Measurements from ENCODE around the gene LRIT3. TPM values are rescaled to one million over a fixed set of nuclear protein-coding genes. Genes with fewer than 3 reads are reported as not detected.
A peak's percentile ranks its signal among the peaks of the same experiment; 100 is the strongest.
"Not testable (repeated sequence)": the region's sequence is repeated elsewhere in the genome, so short reads cannot be mapped to it uniquely, and the experiment has no call there.

The LRIT3 gene
- total RNA-seq, 8 experiments from 2014 or later, result 0.11 to 0.36 (median 0.21) TPM

GRCh38 chr4:109816894-109817293, 31.0 kb upstream of the LRIT3 start:
- 62 to 100% (median 83%) methylated on average over 1 of the region's 1 CpG for WGBS, 10 experiments
- H3K27ac ChIP-seq, result no peak overlapping the region
- ATAC-seq (replicated peaks in 6 of 8), result no peak
- peaks cover 10 to 11% of the 10 kb centered on the region in 2 donors for H3K4me1 ChIP-seq (replicated peaks in 1 of 2)
- peak overlapping the region; percentile 59 to 97 (median 70) for H3K4me3 ChIP-seq
- in situ Hi-C loops (cut with MboI; ENCODE audit: low pct_unique_long_range_greater_than_20kb in 2 of 9, low sequenced_read_pairs in 9 of 9, unreplicated experiment in 9 of 9), result loop anchor here in 3 of 9 experiments (25.0 kb wide), 2 partner anchors 280 to 380 kb away; partner anchors contain the start of gene SEC24B (in 2 of the 3)

GRCh38 chr4:109818268-109818667, 29.6 kb upstream of the LRIT3 start:
- in situ Hi-C loops (cut with MboI; ENCODE audit: low pct_unique_long_range_greater_than_20kb in 2 of 9, low sequenced_read_pairs in 9 of 9, unreplicated experiment in 9 of 9), result loop anchor here in 3 of 9 experiments (25.0 kb wide), 2 partner anchors 281 to 381 kb away; partner anchors contain the start of gene SEC24B (in 2 of the 3)
- 80 to 100% (median 98%) methylated on average over 1 to 4 of the region's 4 CpGs; no CpG with 5 or more reads in 2 of the 10 experiments for WGBS, 10 experiments

GRCh38 chr4:109820563-109820962, 27.3 kb upstream of the LRIT3 start:
- no peak overlapping the region for H3K27ac ChIP-seq
- peak in 2 of 8 experiments; percentile 3 to 68 for ATAC-seq (replicated peaks in 6 of 8)
- in situ Hi-C loops (cut with MboI; ENCODE audit: low pct_unique_long_range_greater_than_20kb in 2 of 9, low sequenced_read_pairs in 9 of 9, unreplicated experiment in 9 of 9), result loop anchor here in 3 of 9 experiments (25.0 kb wide), 2 partner anchors 283 to 383 kb away; partner anchors contain the start of gene SEC24B (in 2 of the 3)
- 0 to 95% (median 77%) methylated on average over 1 to 2 of the region's 2 CpGs for WGBS, 10 experiments
- no peak overlapping the region for H3K4me3 ChIP-seq
- peaks cover 5 to 9% of the 10 kb centered on the region in 2 donors for H3K4me1 ChIP-seq (replicated peaks in 1 of 2)

More at GRCh38 chr4:109818268-109818667, 29.6 kb upstream of the LRIT3 start:
- Histone ChIP-seq H3K4me1 (replicated peaks in 1 of 2) (peaks cover 10 to 11% of the 10 kb centered on the region in 2 donors), H3K4me3 (no peak overlapping the region), H3K27ac (no peak overlapping the region)
- ATAC-seq (replicated peaks in 6 of 8), result no peak

GRCh38 chr4:109821185-109821584, 26.7 kb upstream of the LRIT3 start:
- Histone ChIP-seq H3K4me1 (replicated peaks in 1 of 2) (peaks cover 5 to 9% of the 10 kb centered on the region in 2 donors), H3K27ac (no peak overlapping the region), H3K4me3 (no peak overlapping the region)
- no peak for ATAC-seq (replicated peaks in 6 of 8)
- in situ Hi-C loops (cut with MboI; ENCODE audit: low pct_unique_long_range_greater_than_20kb in 2 of 9, low sequenced_read_pairs in 9 of 9, unreplicated experiment in 9 of 9), result loop anchor here in 3 of 9 experiments (25.0 kb wide), 2 partner anchors 284 to 384 kb away; partner anchors contain the start of gene SEC24B (in 2 of the 3)
- WGBS, 10 experiments, result 36 to 100% (median 85%) methylated on average over 1 to 2 of the region's 2 CpGs; no CpG with 5 or more reads in 2 of the 10 experiments

- Histone ChIP-seq H3K27ac (no peak overlapping the region), H3K4me1 (replicated peaks in 1 of 2) (no peaks in the 10 kb centered on the region), H3K4me3 (no peak overlapping the region)
- peak in 3 of 8 experiments; percentile 20 to 48 (median 47) for ATAC-seq (replicated peaks in 6 of 8)
- in situ Hi-C loops (cut with MboI; ENCODE audit: low pct_unique_long_range_greater_than_20kb in 2 of 9, low sequenced_read_pairs in 9 of 9, unreplicated experiment in 9 of 9), result loop anchor here in 1 of 9 experiments (25.0 kb wide), 1 partner anchor 136 kb away; no protein-coding TSS in a partner anchor
Observed at GRCh38 chr4:109826719-109827118, 21.2 kb upstream of the LRIT3 start.

- no peaks in the 10 kb centered on the region for H3K4me1 ChIP-seq (replicated peaks in 1 of 2)
- no peak for ATAC-seq (replicated peaks in 6 of 8)
- in situ Hi-C loops (cut with MboI; ENCODE audit: low pct_unique_long_range_greater_than_20kb in 2 of 9, low sequenced_read_pairs in 9 of 9, unreplicated experiment in 9 of 9), result loop anchor here in 1 of 9 experiments (25.0 kb wide), 1 partner anchor 135 kb away; no protein-coding TSS in a partner anchor
- WGBS, 10 experiments, result 88 to 100% (median 97%) methylated on average over 1 to 2 of the region's 2 CpGs; no CpG with 5 or more reads in 2 of the 10 experiments
- H3K27ac ChIP-seq, result no peak within 1 kb of the TSS
- H3K4me3 ChIP-seq, result no peak within 1 kb of the TSS
Observed at GRCh38 chr4:109827672-109828071, 20.2 kb upstream of the LRIT3 start, which contains the start of gene RRH. Gene RRH, plus strand, starts transcription at chr4:109827972. Its CDS starts 56 bp downstream, at chr4:109828028.

- Histone ChIP-seq H3K4me3 (no peak overlapping the region), H3K27ac (no peak overlapping the region), H3K4me1 (replicated peaks in 1 of 2) (no peaks in the 10 kb centered on the region)
- no peak for ATAC-seq (replicated peaks in 6 of 8)
- in situ Hi-C loops (cut with MboI; ENCODE audit: low pct_unique_long_range_greater_than_20kb in 2 of 9, low sequenced_read_pairs in 9 of 9, unreplicated experiment in 9 of 9), result loop anchor here in 2 of 9 experiments (10.0 to 25.0 kb wide), 2 partner anchors 129 to 409 kb away; no protein-coding TSS in a partner anchor
- WGBS, 10 experiments, result 90 to 100% (median 97%) methylated on average over 1 to 4 of the region's 4 CpGs
Observed at GRCh38 chr4:109833756-109834155, 14.2 kb upstream of the LRIT3 start.

GRCh38 chr4:109836985-109837384, 10.9 kb upstream of the LRIT3 start:
- ATAC-seq (replicated peaks in 6 of 8), result no peak
- H3K27ac ChIP-seq, result no peak overlapping the region
- H3K4me3 ChIP-seq, result no peak overlapping the region
- no peaks in the 10 kb centered on the region for H3K4me1 ChIP-seq (replicated peaks in 1 of 2)
- in situ Hi-C loops (cut with MboI; ENCODE audit: low pct_unique_long_range_greater_than_20kb in 2 of 9, low sequenced_read_pairs in 9 of 9, unreplicated experiment in 9 of 9), result loop anchor here in 2 of 9 experiments (10.0 to 25.0 kb wide), 2 partner anchors 125 to 412 kb away; no protein-coding TSS in a partner anchor
- WGBS, 10 experiments, result 80 to 100% (median 95%) methylated on average over 1 to 3 of the region's 3 CpGs; no CpG with 5 or more reads in 2 of the 10 experiments

GRCh38 chr4:109846395-109847098, 1.4 kb upstream of the LRIT3 start:
- 27 to 86% (median 74%) methylated on average over 3 to 6 of the region's 6 CpGs for WGBS, 10 experiments
- Histone ChIP-seq H3K4me3 (no peak overlapping the region), H3K4me1 (replicated peaks in 1 of 2) (no peaks in the 10 kb centered on the region), H3K27ac (no peak overlapping the region)
- in situ Hi-C loops (cut with MboI; ENCODE audit: low pct_unique_long_range_greater_than_20kb in 2 of 9, low sequenced_read_pairs in 9 of 9, unreplicated experiment in 9 of 9), result loop anchor here in 1 of 9 experiments (25.0 kb wide), 1 partner anchor 116 kb away; no protein-coding TSS in a partner anchor
- peak in 1 of 8 experiments; percentile 18 for ATAC-seq (replicated peaks in 6 of 8)

- 13 to 100% (median 47%) methylated on average over 1 to 2 of the region's 2 CpGs; no CpG with 5 or more reads in 1 of the 10 experiments for WGBS, 10 experiments
- in situ Hi-C loops (cut with MboI; ENCODE audit: low pct_unique_long_range_greater_than_20kb in 2 of 9, low sequenced_read_pairs in 9 of 9, unreplicated experiment in 9 of 9), result loop anchor here in 1 of 9 experiments (25.0 kb wide), 1 partner anchor 114 kb away; no protein-coding TSS in a partner anchor
- ATAC-seq (replicated peaks in 6 of 8), result no peak
- Histone ChIP-seq H3K27ac (no peak overlapping the region), H3K4me1 (replicated peaks in 1 of 2) (no peaks in the 10 kb centered on the region), H3K4me3 (no peak overlapping the region)
Observed at GRCh38 chr4:109848501-109848900, 594 bp downstream of the LRIT3 start.

GRCh38 chr4:109850601-109851000, 2.7 kb downstream of the LRIT3 start:
- 33 to 97% (median 60%) methylated on average over 1 to 4 of the region's 5 CpGs; no CpG with 5 or more reads in 2 of the 10 experiments for WGBS, 10 experiments
- ATAC-seq (replicated peaks in 6 of 8), result no peak
- H3K4me3 ChIP-seq, result no peak overlapping the region
- H3K27ac ChIP-seq, result no peak overlapping the region
- in situ Hi-C loops (cut with MboI; ENCODE audit: low pct_unique_long_range_greater_than_20kb in 2 of 9, low sequenced_read_pairs in 9 of 9, unreplicated experiment in 9 of 9), result no loop called here
- no peaks in the 10 kb centered on the region for H3K4me1 ChIP-seq (replicated peaks in 1 of 2)

- H3K27ac ChIP-seq; in situ Hi-C loops (cut with MboI; ENCODE audit: low pct_unique_long_range_greater_than_20kb in 2 of 9, low sequenced_read_pairs in 9 of 9, unreplicated experiment in 9 of 9); H3K4me3 ChIP-seq; ATAC-seq (replicated peaks in 6 of 8); H3K4me1 ChIP-seq (replicated peaks in 1 of 2): not testable (repeated sequence)
- WGBS, 10 experiments, result 0 to 100% (median 76%) methylated on average over 1 to 4 of the region's 4 CpGs; no CpG with 5 or more reads in 4 of the 10 experiments
Observed at GRCh38 chr4:109859426-109860300, 11.8 kb downstream of the LRIT3 start.

Data from motor neuron (in vitro differentiated cells).